Measurements from ENCODE around the gene ZNF521.

Gene ZNF521

DNA sequence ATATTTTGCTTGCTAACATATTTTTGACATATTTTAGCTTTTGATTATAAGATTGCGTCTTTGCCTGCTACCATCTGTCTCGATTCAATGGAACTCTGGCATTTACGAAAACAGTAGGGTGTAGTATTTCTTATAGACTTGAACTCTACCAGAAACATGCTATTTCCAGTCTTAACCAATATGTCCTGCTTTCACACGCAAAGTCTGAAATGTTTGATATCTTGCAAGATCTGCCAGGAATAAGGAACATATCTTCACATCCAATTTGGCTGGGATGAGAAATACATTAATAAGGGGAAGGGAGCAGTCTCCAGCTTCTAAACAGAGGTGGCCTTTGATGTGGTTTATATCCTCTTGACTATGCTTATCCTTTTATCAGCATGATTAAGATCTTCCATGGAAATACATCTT is 299.4 kb downstream of the ZNF521 start:
- TF ChIP-seq, protein P1, sequence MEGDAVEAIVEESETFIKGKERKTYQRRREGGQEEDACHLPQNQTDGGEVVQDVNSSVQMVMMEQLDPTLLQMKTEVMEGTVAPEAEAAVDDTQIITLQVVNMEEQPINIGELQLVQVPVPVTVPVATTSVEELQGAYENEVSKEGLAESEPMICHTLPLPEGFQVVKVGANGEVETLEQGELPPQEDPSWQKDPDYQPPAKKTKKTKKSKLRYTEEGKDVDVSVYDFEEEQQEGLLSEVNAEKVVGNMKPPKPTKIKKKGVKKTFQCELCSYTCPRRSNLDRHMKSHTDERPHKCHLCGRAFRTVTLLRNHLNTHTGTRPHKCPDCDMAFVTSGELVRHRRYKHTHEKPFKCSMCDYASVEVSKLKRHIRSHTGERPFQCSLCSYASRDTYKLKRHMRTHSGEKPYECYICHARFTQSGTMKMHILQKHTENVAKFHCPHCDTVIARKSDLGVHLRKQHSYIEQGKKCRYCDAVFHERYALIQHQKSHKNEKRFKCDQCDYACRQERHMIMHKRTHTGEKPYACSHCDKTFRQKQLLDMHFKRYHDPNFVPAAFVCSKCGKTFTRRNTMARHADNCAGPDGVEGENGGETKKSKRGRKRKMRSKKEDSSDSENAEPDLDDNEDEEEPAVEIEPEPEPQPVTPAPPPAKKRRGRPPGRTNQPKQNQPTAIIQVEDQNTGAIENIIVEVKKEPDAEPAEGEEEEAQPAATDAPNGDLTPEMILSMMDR (IDR thresholded peaks at IDR 0.05; ENCODE audit: low read depth, low read length), result no peak
- no peak overlapping the region for H3K4me3 ChIP-seq (ENCODE audit: low read depth, low read length)

DNA sequence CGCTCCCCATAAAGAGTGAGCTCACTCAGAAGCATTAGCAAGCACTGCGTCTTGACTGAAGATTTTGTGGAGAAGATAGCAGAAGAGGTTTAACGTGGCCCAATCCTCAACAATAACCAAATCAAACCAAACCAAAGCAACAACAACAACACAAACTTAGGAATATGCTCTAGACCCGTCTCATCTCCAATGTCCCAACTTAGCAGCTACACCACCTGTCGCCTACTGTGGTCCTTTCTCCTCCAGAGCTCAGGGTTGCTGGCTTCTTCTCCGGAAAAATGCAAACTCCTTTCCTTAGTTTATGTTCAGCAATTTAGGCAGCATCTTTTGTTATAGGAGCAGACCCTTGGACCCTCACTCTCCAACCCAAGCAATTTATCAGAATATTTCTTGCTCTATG is 301.4 kb downstream of the ZNF521 start:
- TF ChIP-seq, protein P1 (IDR thresholded peaks at IDR 0.05; ENCODE audit: low read depth, low read length), result no peak
- no peak overlapping the region for H3K4me3 ChIP-seq (ENCODE audit: low read depth, low read length)

DNA sequence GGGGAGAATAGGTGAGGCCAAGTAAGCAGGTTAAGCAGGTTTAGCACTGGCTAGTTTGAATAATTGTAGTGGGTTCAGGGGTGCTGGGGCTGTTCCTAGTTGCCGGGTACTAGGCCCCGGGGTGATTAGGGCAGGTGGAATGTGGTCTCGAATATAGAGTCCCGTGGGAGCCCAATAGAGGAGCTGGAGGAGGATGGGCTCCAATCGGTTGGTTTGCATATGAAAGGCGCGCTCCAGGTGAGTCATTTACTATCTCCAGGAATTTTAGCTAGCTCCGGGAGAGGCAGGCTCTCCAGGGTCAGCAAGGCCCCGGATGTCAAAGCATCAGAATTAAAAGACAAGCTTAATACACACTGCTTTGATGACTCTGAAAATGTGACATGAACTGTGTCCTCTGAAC is 304.0 kb downstream of the ZNF521 start:
- H3K4me3 ChIP-seq (ENCODE audit: low read depth, low read length), result no peak overlapping the region
- TF ChIP-seq, protein P1 (IDR thresholded peaks at IDR 0.05; ENCODE audit: low read depth, low read length), result no peak

DNA sequence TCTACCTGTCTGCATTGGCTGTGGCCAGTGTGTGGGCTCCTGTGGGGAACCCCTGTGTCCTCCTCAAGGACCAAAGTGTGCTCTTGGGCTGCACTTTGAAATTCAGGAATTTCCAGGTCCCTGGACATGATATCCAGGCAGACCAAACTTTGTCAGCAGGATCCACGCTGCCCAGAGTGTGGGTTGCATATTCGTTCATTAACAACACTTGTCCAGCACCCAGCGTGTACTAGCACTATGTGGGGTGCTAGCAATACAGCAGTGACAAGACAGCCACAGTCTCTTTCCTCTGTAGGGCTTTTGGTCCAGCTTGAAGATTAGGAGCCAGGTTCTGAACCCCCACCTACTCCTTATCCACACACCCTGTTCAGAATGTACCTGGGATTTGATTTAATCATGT is 304.5 kb downstream of the ZNF521 start:
- no peak overlapping the region for H3K4me3 ChIP-seq (ENCODE audit: low read depth, low read length)
- TF ChIP-seq, protein P1 (IDR thresholded peaks at IDR 0.05; ENCODE audit: low read depth, low read length), result no peak

DNA sequence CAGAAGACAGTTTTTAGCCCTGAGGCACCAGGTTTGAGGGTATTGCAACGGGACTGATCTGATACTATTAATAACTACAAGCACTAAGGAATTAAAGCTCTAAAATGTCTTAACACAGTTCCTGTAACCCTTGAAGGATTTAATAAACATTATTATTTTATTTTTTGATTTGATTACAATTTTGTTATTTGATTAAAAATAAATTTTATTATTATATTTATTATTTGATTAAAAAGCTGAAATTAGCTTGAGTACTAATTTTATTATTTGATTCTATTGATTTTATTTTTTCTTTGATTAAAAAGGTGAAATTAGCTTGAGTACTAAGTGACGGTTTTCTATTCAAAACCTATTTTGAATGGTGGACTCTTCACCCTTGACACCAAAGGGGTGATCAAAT is 307.3 kb downstream of the ZNF521 start:
- TF ChIP-seq, protein P1 (IDR thresholded peaks at IDR 0.05; ENCODE audit: low read depth, low read length), result no peak

DNA sequence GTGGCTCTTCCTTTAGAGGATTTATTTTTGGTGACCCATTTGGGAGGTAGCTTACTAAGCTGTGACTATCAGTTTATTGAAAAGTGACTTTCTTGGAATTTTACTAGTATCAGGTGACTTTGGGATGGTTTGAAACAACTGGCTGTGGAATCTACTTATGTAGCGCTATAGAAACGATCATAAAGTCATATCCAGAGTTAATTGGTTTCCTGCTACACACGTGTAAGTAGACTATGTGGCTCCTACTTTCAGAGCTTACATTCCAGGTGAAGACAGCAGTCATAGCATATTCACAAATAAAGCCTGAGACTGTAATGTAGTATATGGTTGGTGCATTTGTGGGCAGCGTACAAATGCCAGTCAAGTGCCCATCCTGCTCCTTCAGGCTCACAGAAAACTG is 308.9 kb downstream of the ZNF521 start:
- TF ChIP-seq, protein P1 (IDR thresholded peaks at IDR 0.05; ENCODE audit: low read depth, low read length), result no peak
- H3K4me3 ChIP-seq (ENCODE audit: low read depth, low read length), result no peak overlapping the region

More for the DNA sequence above, 307.3 kb downstream of the ZNF521 start:
- H3K4me3 ChIP-seq (ENCODE audit: low read depth, low read length), result no peak overlapping the region

DNA sequence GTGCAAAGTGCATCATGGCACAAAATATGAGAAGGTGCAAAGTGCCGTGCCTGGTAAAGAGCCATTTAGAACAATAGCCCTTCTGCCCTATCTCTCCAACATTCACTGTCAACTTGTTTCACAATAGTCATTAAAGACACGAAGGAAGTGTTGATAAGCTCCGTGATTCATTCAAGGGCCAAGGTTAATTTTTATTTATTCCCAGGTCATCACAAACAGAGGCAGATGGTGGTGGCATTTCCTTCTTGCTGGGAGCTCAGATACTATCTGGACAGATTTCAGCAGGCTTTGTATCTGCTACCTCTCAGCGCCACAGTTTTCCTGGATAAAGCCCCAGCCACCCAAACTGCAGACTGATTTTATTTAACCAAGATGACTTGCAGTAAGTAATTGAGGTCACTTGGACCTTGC is 309.3 kb downstream of the ZNF521 start:
- TF ChIP-seq, protein P1 (IDR thresholded peaks at IDR 0.05; ENCODE audit: low read depth, low read length), result no peak
- no peak overlapping the region for H3K4me3 ChIP-seq (ENCODE audit: low read depth, low read length)
